ENCODE data around the gene TIGD4. TPM values are rescaled to one million over a fixed set of nuclear protein-coding genes. Genes with fewer than 3 reads are reported as not detected.

TIGD4 gene
- total and polyA plus RNA-seq, 2 donors from 2014 or later: 0.75 to 1.1 TPM

DNA sequence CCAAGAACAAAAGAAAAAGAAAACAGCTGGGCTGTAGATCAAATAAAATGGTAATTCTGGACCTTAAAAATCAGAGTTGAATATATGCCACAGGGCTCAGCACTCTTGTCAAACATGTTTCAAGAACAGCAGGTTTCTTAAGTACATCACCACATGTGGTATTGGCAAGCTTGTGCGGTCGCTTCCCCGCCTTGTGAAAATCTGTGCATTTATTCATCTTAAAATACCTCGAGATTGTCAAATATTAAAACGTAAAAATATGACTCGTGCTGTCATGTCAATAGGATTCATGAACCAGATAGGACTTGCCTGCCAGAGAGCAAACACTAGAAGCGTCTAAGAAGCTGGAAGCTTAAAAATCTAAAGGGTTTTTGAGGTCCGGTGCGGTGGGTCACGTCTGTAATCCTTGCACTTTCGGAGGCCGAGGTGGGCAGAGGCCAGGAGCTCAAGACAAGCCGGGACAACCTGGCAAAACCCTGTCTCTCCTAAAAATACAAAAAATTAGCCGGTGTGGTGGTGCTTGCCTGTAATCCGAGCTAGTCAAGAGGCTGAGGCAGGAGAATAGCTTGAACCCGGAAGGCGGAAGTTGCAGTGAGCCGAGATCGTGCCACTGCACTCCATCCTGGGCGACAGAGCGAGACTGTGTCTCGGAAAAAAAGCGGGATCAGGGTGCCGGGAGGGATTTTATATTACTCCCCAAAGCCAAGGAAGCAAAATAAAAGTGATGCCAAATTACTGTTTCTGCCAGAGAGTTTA lies 59.6 kb downstream of the TIGD4 start:
- H3K27me3 ChIP-seq (ENCODE audit: control insufficient read depth, insufficient read depth, low read length): no peaks in the 10 kb centered on the region
- no peaks in the 10 kb centered on the region for H3K4me1 ChIP-seq (ENCODE audit: control insufficient read depth in 2 of 3, insufficient read depth in 2 of 3, low read depth in 1 of 3, low read length in 3 of 3)
- no peak overlapping the region for H3K27ac ChIP-seq (ENCODE audit: low read depth in 2 of 2, low read length in 2 of 2)
- DNase-seq (no peak), FAIRE-seq (no peak)
- intact Hi-C loops (cut with DNase I): no loop called here
- TF ChIP-seq, protein P1, sequence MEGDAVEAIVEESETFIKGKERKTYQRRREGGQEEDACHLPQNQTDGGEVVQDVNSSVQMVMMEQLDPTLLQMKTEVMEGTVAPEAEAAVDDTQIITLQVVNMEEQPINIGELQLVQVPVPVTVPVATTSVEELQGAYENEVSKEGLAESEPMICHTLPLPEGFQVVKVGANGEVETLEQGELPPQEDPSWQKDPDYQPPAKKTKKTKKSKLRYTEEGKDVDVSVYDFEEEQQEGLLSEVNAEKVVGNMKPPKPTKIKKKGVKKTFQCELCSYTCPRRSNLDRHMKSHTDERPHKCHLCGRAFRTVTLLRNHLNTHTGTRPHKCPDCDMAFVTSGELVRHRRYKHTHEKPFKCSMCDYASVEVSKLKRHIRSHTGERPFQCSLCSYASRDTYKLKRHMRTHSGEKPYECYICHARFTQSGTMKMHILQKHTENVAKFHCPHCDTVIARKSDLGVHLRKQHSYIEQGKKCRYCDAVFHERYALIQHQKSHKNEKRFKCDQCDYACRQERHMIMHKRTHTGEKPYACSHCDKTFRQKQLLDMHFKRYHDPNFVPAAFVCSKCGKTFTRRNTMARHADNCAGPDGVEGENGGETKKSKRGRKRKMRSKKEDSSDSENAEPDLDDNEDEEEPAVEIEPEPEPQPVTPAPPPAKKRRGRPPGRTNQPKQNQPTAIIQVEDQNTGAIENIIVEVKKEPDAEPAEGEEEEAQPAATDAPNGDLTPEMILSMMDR (IDR thresholded peaks at IDR 0.05; ENCODE audit: borderline replicate concordance, extremely low read depth, insufficient read depth): no peak
- H3K4me3 ChIP-seq (ENCODE audit: low read length in 3 of 3): no peak overlapping the region
- no peaks in the 10 kb centered on the region for H3K9me3 ChIP-seq (ENCODE audit: control insufficient read depth in 2 of 3, insufficient read depth in 1 of 3, low read length in 3 of 3)
- H3K36me3 ChIP-seq (ENCODE audit: control insufficient read depth in 2 of 3, insufficient read depth in 3 of 3, low read length in 3 of 3): no peaks in the 10 kb centered on the region
- no peak overlapping the region for H3K9ac ChIP-seq (ENCODE audit: low read length in 3 of 3)

Other genes with a start within 250 kb of the TIGD4 start
- gene FBXW7, start 243.6 kb downstream of the TIGD4 start, total RNA-seq: 64.0 TPM
- gene FBXW7, start 243.6 kb downstream of the TIGD4 start, polyA plus RNA-seq (ENCODE audit: insufficient read depth, low read depth, low replicate concordance): 5.5 TPM
- 11.0 TPM for gene TMEM154, start 99.7 kb downstream of the TIGD4 start, total RNA-seq
- gene TMEM154, start 99.7 kb downstream of the TIGD4 start, polyA plus RNA-seq (ENCODE audit: insufficient read depth, low read depth, low replicate concordance): 0.09 TPM
- 39.1 TPM for gene ARFIP1, start 224 bp upstream of the TIGD4 start, total RNA-seq
- 23.2 TPM for gene ARFIP1, start 224 bp upstream of the TIGD4 start, polyA plus RNA-seq (ENCODE audit: insufficient read depth, low read depth, low replicate concordance)
- 5.9 TPM for gene FHDC1, start 156.6 kb upstream of the TIGD4 start, total RNA-seq
- gene FHDC1, start 156.6 kb upstream of the TIGD4 start, polyA plus RNA-seq (ENCODE audit: insufficient read depth, low read depth, low replicate concordance): 1.5 TPM